Cardiac muscle cell (in vitro differentiated cells and primary cell): ENCODE results near the gene OSCP1. TPM values are rescaled to one million over a fixed set of nuclear protein-coding genes. Genes with fewer than 3 reads are reported as not detected.

Source experiments
- DNase-seq, 2 donors: peaks; one replicate each; pipeline versions ENCODE4 v3.0.0 to v3.0.0-alpha.2; 2010 to 2017; ENCODE audit warnings: low read depth in 1 of 2, low spot score in 1 of 2
- H3K27ac ChIP-seq: fragments of 200-600 bp; sonication (generic); 2 replicates; pipeline ENCODE4 v1.5.1; 2016
- H3K27me3 ChIP-seq: fragments of 200-600 bp; sonication (generic); 2 replicates; pipeline ENCODE4 v1.6.0; 2016; ENCODE audit warnings: control low read depth
- H3K36me3 ChIP-seq: fragments of 200-600 bp; sonication (generic); 2 replicates; pipeline ENCODE4 v1.5.1; 2016; ENCODE audit warnings: control low read depth
- H3K4me1 ChIP-seq: fragments of 200-600 bp; sonication (generic); 2 replicates; pipeline ENCODE4 v1.8.1; 2017; ENCODE audit warnings: low read depth, mild to moderate bottlenecking, mixed run types
- H3K4me3 ChIP-seq: fragments of 200-600 bp; sonication (generic); 2 replicates; pipeline ENCODE4 v1.5.1; 2016; ENCODE audit warnings: mild to moderate bottlenecking
- H3K9me3 ChIP-seq: fragments of 200-600 bp; sonication (generic); 2 replicates; pipeline ENCODE4 v1.5.1; 2017; ENCODE audit warnings: low read depth, mild to moderate bottlenecking, control low read depth
- CTCF ChIP-seq: IDR thresholded peaks from 2 replicates; pipeline ENCODE4 v1.5.1; 2012; ENCODE audit warnings: low read depth, mild to moderate bottlenecking, low read length
- polyA plus RNA-seq: library from polyadenylated mRNA; unstranded; fragments of >200 nt; fragmentation: Nextera tagmentation; extraction: Ambion mirVana; gene quantifications from 2 replicates; pipeline ENCODE4 v1.2.1, GENCODE V29; 2016
- total RNA-seq: library from RNA; depleted of rRNA; stranded (reverse); fragments of >200 nt; gene quantifications from 2 replicates; pipeline ENCODE4 v1.2.3, GENCODE V29; 2016

OSCP1 gene
- total and polyA plus RNA-seq, 2 experiments from 2014 or later = 18.5 to 19.5 TPM

GRCh38 chr1:36467700-36468455, 17.6 kb upstream of the OSCP1 start:
- Histone ChIP-seq H3K9me3 (no peaks in the 10 kb centered on the region), H3K27ac (no peak overlapping the region), H3K4me1 (peaks cover 5% of the 10 kb centered on the region), H3K27me3 (no peaks in the 10 kb centered on the region), H3K36me3 (no peaks in the 10 kb centered on the region), H3K4me3 (no peak overlapping the region)
- TF ChIP-seq CTCF = no peak
- no peak for DNase-seq

GRCh38 chr1:36467027-36467410, 16.8 kb upstream of the OSCP1 start:
- no peak for DNase-seq
- Histone ChIP-seq H3K4me3 (no peak overlapping the region), H3K9me3 (no peaks in the 10 kb centered on the region), H3K36me3 (peaks cover 2% of the 10 kb centered on the region), H3K27me3 (no peaks in the 10 kb centered on the region), H3K4me1 (peaks cover 5% of the 10 kb centered on the region), H3K27ac (no peak overlapping the region)
- TF ChIP-seq CTCF = no peak

- H3K9me3 ChIP-seq = no peaks in the 10 kb centered on the region
- peaks cover 2% of the 10 kb centered on the region for H3K36me3 ChIP-seq
- H3K4me3 ChIP-seq = no peak overlapping the region
- H3K27me3 ChIP-seq = no peaks in the 10 kb centered on the region
- H3K4me1 ChIP-seq = peaks cover 5% of the 10 kb centered on the region
- H3K27ac ChIP-seq = no peak overlapping the region
- no peak for DNase-seq
- no peak for TF ChIP-seq CTCF
These were observed 16.2 kb upstream of the OSCP1 start for GRCh38 chr1:36466370-36467026.

- DNase-seq = no peak
- H3K9me3 ChIP-seq = no peaks in the 10 kb centered on the region
- H3K27me3 ChIP-seq = no peaks in the 10 kb centered on the region
- H3K27ac ChIP-seq = no peak overlapping the region
- H3K4me1 ChIP-seq = peaks cover 5% of the 10 kb centered on the region
- H3K4me3 ChIP-seq = no peak overlapping the region
- TF ChIP-seq CTCF = no peak
- peaks cover 2% of the 10 kb centered on the region for H3K36me3 ChIP-seq
These were observed 15.6 kb upstream of the OSCP1 start for GRCh38 chr1:36465731-36466369.

GRCh38 chr1:36464605-36465393, 14.5 kb upstream of the OSCP1 start:
- no peak for DNase-seq
- H3K36me3 ChIP-seq = peaks cover 2% of the 10 kb centered on the region
- H3K4me3 ChIP-seq = peak overlapping the region; percentile 77
- no peak for TF ChIP-seq CTCF
- peaks cover 5% of the 10 kb centered on the region for H3K4me1 ChIP-seq
- H3K27ac ChIP-seq = peak overlapping the region; percentile 97
- no peaks in the 10 kb centered on the region for H3K27me3 ChIP-seq
- H3K9me3 ChIP-seq = no peaks in the 10 kb centered on the region
